Activated gamma-delta T cell treated with Interleukin-2 at 50 U/mL for 16 hours (primary cell): ENCODE results near the gene PNLIPRP2.

Experiments
- DNase-seq: peaks from one replicate; pipeline ENCODE4 v3.0.0-alpha.2; 2020

PNLIPRP2 gene

DNA sequence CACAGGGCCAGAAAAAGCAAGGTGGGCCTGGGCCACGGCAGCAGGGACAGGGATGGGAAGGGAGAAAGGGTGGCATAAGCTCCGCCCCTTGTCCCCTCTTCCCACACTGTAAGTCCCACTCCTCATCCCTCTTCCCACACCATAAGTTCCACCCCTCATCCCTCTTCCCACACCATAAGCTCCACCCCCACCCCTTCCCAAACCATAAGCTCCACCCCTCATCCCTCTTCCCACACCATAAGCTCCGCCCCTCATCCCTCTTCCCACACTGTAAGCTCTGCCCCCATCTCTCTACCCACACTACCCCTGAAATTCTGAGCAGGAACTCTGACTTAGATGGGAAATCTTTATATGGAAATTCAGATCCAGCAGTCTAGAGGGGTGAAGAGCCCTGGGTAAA lies 65.9 kb downstream of the PNLIPRP2 start:
- DNase-seq, result no peak

GRCh38 chr10:116687633-116688032 lies 66.9 kb downstream of the PNLIPRP2 start:
- no peak for DNase-seq

GRCh38 chr10:116688241-116688711 lies 67.5 kb downstream of the PNLIPRP2 start:
- no peak for DNase-seq

DNA sequence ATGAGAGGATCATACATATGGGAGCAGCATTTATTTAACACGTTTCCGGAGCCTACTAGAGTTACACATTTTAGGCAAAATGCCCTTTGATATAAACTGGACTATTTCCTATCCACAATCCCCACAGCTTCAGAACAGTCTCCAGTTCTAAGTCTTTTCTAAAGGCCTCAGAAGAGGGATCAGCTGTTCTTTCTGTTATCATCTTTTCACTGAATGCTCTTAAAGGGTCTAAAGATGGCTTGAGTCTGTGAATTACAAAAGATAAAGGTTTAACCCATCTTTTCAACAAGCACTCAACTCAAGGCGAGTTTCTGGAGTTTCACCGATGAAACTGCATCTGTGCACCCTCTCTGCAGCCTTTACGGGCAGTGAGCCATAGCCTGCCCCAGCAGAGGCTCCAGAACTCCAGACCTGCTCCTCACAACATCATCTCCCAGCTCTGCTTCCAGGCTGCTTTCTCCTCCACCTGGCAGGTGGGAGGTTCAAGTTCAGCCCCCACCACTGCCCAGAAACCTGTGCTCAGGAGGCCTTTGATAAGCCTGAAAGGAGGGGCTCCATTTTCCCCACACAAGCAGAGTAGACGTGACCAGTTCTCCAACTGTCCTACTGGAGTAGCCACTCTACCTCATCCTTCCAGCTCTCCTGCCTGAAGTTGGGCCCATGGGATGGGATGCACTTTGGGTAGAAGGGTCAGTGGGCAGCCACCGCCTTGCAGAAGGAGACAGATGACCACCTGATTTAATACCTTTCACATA lies 68.2 kb downstream of the PNLIPRP2 start:
- DNase-seq, result no peak

GRCh38 chr10:116689744-116690143 lies 69.0 kb downstream of the PNLIPRP2 start:
- no peak for DNase-seq

GRCh38 chr10:116690356-116691322 lies 69.9 kb downstream of the PNLIPRP2 start:
- DNase-seq, result no peak

- no peak for DNase-seq
Measured at GRCh38 chr10:116691635-116692034, 70.9 kb downstream of the PNLIPRP2 start.

DNA sequence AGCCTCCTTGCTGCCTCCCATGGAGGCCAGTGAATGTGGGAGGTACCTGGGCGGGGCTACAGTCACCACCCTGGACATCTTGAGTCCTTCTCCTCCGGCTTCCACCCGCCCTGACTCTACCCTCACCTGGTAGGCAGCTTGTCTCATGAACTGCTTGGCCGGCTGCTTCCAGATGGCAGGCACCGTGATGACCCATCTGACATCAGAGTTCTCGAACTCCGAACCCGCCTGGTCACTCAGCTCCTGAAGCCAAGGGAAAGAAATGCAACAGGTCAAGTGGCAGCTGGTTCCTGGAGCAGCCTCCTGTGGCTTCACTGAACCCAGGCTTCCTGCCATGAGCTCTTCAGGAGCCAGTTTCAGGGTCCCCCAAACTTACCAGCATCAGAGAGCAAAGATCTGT lies 71.5 kb downstream of the PNLIPRP2 start:
- no peak for DNase-seq

- no peak for DNase-seq
Measured at GRCh38 chr10:116694243-116694926, 73.6 kb downstream of the PNLIPRP2 start.
